GM23248 (cell line): ENCODE measurements around the gene UPK1B. TPM values are rescaled to one million over a fixed set of nuclear protein-coding genes. Genes with fewer than 3 reads are reported as not detected.
"Not testable (repeated sequence)": the region's sequence is repeated elsewhere in the genome, so short reads cannot be mapped to it uniquely, and the experiment has no call there.

ENCODE experiments used
- DNase-seq: peaks from one replicate; pipeline ENCODE4 v3.0.0-alpha.2; 2015
- H2AFZ ChIP-seq: fragments of 200-600 bp; sonication (generic); 2 replicates; pipeline ENCODE4 v1.6.1; 2016; ENCODE audit warnings: antibody characterized with exemption
- H3F3A ChIP-seq: fragments of 200-600 bp; sonication (generic); 2 replicates; pipeline ENCODE4 v1.6.1; 2016; ENCODE audit warnings: mild to moderate bottlenecking, antibody characterized with exemption, mixed run types; ENCODE audit not compliant: insufficient read depth
- H3K27ac ChIP-seq: fragments of 200-600 bp; sonication (generic); 2 replicates; pipeline ENCODE4 v1.5.1; 2016; ENCODE audit warnings: mild to moderate bottlenecking
- H3K27me3 ChIP-seq: fragments of 200-600 bp; sonication (generic); replicated peaks from 2 replicates; pipeline ENCODE4 v1.6.1; 2016; ENCODE audit warnings: mild to moderate bottlenecking; ENCODE audit not compliant: insufficient read depth
- H3K36me3 ChIP-seq: fragments of 200-600 bp; sonication (generic); 2 replicates; pipeline ENCODE4 v1.6.1; 2016; ENCODE audit warnings: low read depth, mild to moderate bottlenecking
- H3K4me1 ChIP-seq: fragments of 200-600 bp; sonication (generic); 2 replicates; pipeline ENCODE4 v1.6.1; 2016; ENCODE audit warnings: mild to moderate bottlenecking; ENCODE audit not compliant: insufficient read depth
- H3K4me2 ChIP-seq: fragments of 200-600 bp; sonication (generic); one replicate; pipeline ENCODE4 v1.6.1; 2016; ENCODE audit warnings: mild to moderate bottlenecking; ENCODE audit not compliant: unreplicated experiment
- H3K4me3 ChIP-seq: fragments of 200-600 bp; sonication (generic); 2 replicates; pipeline ENCODE4 v1.5.1; 2016; ENCODE audit warnings: mild to moderate bottlenecking
- H3K79me2 ChIP-seq: fragments of 200-600 bp; sonication (generic); 2 replicates; pipeline ENCODE4 v1.6.1; 2016; ENCODE audit warnings: mild to moderate bottlenecking; ENCODE audit not compliant: insufficient read depth
- H3K9ac ChIP-seq: fragments of 200-600 bp; sonication (generic); 2 replicates; pipeline ENCODE4 v1.6.1; 2016; ENCODE audit warnings: mild to moderate bottlenecking
- H3K9me2 ChIP-seq: fragments of 200-600 bp; sonication (generic); 2 replicates; pipeline ENCODE4 v1.6.1; 2016; ENCODE audit warnings: mixed run types, mild to moderate bottlenecking, moderate library complexity; ENCODE audit not compliant: insufficient read depth
- H3K9me3 ChIP-seq: fragments of 200-600 bp; sonication (generic); one replicate; pipeline ENCODE4 v1.6.1; 2017; ENCODE audit warnings: low read depth
- H4K20me1 ChIP-seq: fragments of 200-600 bp; sonication (generic); 2 replicates; pipeline ENCODE4 v1.6.0; 2016; ENCODE audit not compliant: insufficient read depth
- EZH2 ChIP-seq: fragments of 200-600 bp; sonication (generic); IDR thresholded peaks from 2 replicates; pipeline ENCODE4 v1.6.1; 2018; ENCODE audit warnings: antibody characterized with exemption, mild to moderate bottlenecking; ENCODE audit not compliant: insufficient read depth, poor library complexity, severe bottlenecking
- EZH2phosphoT487 ChIP-seq: fragments of 200-600 bp; sonication (generic); IDR thresholded peaks from 2 replicates; pipeline ENCODE4 v1.6.1; 2018; ENCODE audit warnings: antibody characterized with exemption, moderate library complexity, mild to moderate bottlenecking, low read depth; ENCODE audit not compliant: insufficient read depth
- WGBS, 2 experiments: methylation state at CpG; one replicate each; pipeline ENCODE4 v1.1.6; 2015 to 2017; ENCODE audit warnings: low lambda C conversion rate in 2 of 2, low coverage in 1 of 2; ENCODE audit errors: missing lambda C conversion rate in 2 of 2; 5-methylcytosine and 5-hydroxymethylcytosine counted together
- in situ Hi-C: fragments of 300-500 bp; cut with MboI; formaldehyde crosslinking; loops from 2 replicates; pipeline ENCODE4 v1.15.0; 2020
- polyA plus RNA-seq: library from polyadenylated mRNA; unstranded; fragments of >200 nt; fragmentation: Nextera tagmentation; extraction: Ambion mirVana; gene quantifications from 2 replicates; pipeline ENCODE4 v1.2.1, GENCODE V29; 2016
- total RNA-seq: library from RNA; depleted of rRNA; stranded (reverse); fragments of >200 nt; shearing (Covaris generic); gene quantifications from 2 replicates; pipeline ENCODE4 v1.2.3, GENCODE V29; 2014; rRNA removed

The UPK1B gene
- total RNA-seq (0.13 TPM in 1 of 2 replicates, not detected in the other), polyA plus RNA-seq (not detected in 2 replicates)

- DNase-seq = no peak
- no peak within 1 kb of the TSS for H3K4me2 ChIP-seq
These were observed at the start of gene UPK1B for GRCh38 chr3:119173325-119173724. TSS of gene UPK1B (plus strand) at chr3:119173598. CDS start at chr3:119186742, 13,144 bp downstream.

GRCh38 chr3:119125342-119125741 lies 48.1 kb upstream of the UPK1B start:
- Histone ChIP-seq H3K9ac (no peak overlapping the region), H3K27me3 (no peaks in the 10 kb centered on the region), H3K9me3 (no peaks in the 10 kb centered on the region), H3K79me2 (no peaks in the 10 kb centered on the region), H3K36me3 (no peaks in the 10 kb centered on the region), H3K4me3 (no peak overlapping the region), H3K27ac (no peak overlapping the region), H3F3A (no peaks in the 10 kb centered on the region), H4K20me1 (no peaks in the 10 kb centered on the region), H3K9me2 (no peaks in the 10 kb centered on the region), H3K4me1 (no peaks in the 10 kb centered on the region), H3K4me2 (no peak overlapping the region), H2AFZ (no peak overlapping the region)
- WGBS, 2 experiments = 53 to 63% methylated on average over 10 of the region's 10 CpGs
- no peak for DNase-seq
- no peak for TF ChIP-seq EZH2
- TF ChIP-seq EZH2phosphoT487 = no peak
- in situ Hi-C loops = no loop called here

More at GRCh38 chr3:119173325-119173724, at the start of gene UPK1B:
- Histone ChIP-seq H3K36me3 (no peaks in the 10 kb centered on the region), H3K9ac (no peak within 1 kb of the TSS), H3K4me3 (no peak within 1 kb of the TSS), H3F3A (peaks cover 8% of the 10 kb centered on the region; the same call in 1 of the 2 replicates), H3K9me2 (no peaks in the 10 kb centered on the region), H3K27ac (no peak within 1 kb of the TSS), H3K27me3 (no peaks in the 10 kb centered on the region), H3K4me1 (peaks cover 8% of the 10 kb centered on the region), H4K20me1 (no peaks in the 10 kb centered on the region), H2AFZ (0 out of 2 replicates have a peak within 1 kb of the TSS, but pooled peaks have one; percentile 14), H3K9me3 (no peaks in the 10 kb centered on the region), H3K79me2 (no peaks in the 10 kb centered on the region)
- 51 to 53% methylated on average over 13 of the region's 13 CpGs for WGBS, 2 experiments
- in situ Hi-C loops = no loop called here
- TF ChIP-seq EZH2phosphoT487 (no peak), EZH2 (no peak)

- H3K4me3 ChIP-seq = no peak overlapping the region
- no peak for DNase-seq
- no peak overlapping the region for H2AFZ ChIP-seq
- no peaks in the 10 kb centered on the region for H3K9me3 ChIP-seq
- H3K79me2 ChIP-seq = no peaks in the 10 kb centered on the region
- H3K27ac ChIP-seq = no peak overlapping the region
- no peaks in the 10 kb centered on the region for H4K20me1 ChIP-seq
- TF ChIP-seq EZH2phosphoT487 (no peak), EZH2 (no peak)
- WGBS, 2 experiments = 35 to 52% methylated on average over 14 to 17 of the region's 17 CpGs
- no peaks in the 10 kb centered on the region for H3K27me3 ChIP-seq
- H3K9me2 ChIP-seq = no peaks in the 10 kb centered on the region
- H3F3A ChIP-seq = no peaks in the 10 kb centered on the region
- no peaks in the 10 kb centered on the region for H3K4me1 ChIP-seq
- in situ Hi-C loops = no loop called here
- no peaks in the 10 kb centered on the region for H3K36me3 ChIP-seq
- no peak overlapping the region for H3K4me2 ChIP-seq
- H3K9ac ChIP-seq = no peak overlapping the region
These were observed 47.5 kb upstream of the UPK1B start for GRCh38 chr3:119125742-119126504.

DNA sequence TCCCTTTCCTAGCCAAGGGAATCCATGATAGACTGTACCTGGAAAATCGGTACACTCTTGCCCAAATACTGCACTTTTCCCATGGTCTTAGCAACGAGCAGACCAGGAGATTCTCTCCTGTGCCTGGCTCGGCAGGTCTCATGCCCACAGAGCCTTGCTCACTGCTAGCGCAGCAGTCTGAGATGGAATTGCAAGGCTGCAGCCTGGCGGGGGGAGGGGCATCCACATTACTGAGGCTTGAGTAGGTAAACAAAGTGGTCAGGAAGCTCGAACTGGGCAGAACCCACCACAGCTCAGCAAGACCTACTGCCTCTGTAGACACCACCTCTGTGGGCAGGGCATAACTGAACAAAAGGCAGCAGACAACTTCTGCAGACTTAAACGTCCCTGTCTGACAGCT lies 43.1 kb upstream of the UPK1B start:
- H3K36me3 ChIP-seq, H4K20me1 ChIP-seq, H3K4me2 ChIP-seq, H3K9ac ChIP-seq, in situ Hi-C loops, H3K9me2 ChIP-seq, H3K4me3 ChIP-seq, H3F3A ChIP-seq, H3K27me3 ChIP-seq, H3K27ac ChIP-seq, H2AFZ ChIP-seq, DNase-seq, H3K79me2 ChIP-seq, H3K9me3 ChIP-seq, H3K4me1 ChIP-seq: not testable (repeated sequence)
- WGBS, 2 experiments = 35 to 41% methylated on average over 6 to 7 of the region's 7 CpGs

DNA sequence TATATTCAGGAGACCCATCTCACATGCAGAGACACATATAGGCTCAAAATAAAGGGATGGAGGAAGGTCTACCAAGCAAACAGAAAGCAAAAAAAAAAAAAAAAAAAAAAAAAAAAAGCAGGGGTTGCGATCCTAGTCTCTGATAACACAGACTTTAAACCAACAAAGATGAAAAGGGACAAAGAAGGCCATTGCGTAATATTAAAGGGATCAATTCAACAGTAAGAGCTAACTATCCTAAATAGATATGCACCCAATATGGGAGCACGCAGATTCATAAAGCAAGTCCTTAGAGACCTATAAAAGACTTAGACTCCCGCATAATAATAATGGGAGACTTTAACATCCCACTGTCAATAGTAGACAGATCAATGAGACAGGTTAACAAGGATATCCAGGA lies 41.1 kb upstream of the UPK1B start:
- H3K9me3 ChIP-seq, H3K9me2 ChIP-seq, H3K79me2 ChIP-seq, H3F3A ChIP-seq, DNase-seq, H3K9ac ChIP-seq, H2AFZ ChIP-seq, H3K4me3 ChIP-seq, H4K20me1 ChIP-seq, H3K4me2 ChIP-seq, H3K27ac ChIP-seq, H3K36me3 ChIP-seq, H3K27me3 ChIP-seq, in situ Hi-C loops, H3K4me1 ChIP-seq: not testable (repeated sequence)
- 73 to 83% methylated on average over 4 of the region's 4 CpGs for WGBS, 2 experiments

- H3K27ac ChIP-seq, H3K4me1 ChIP-seq, H3K9ac ChIP-seq, H2AFZ ChIP-seq, H3K79me2 ChIP-seq, H3K9me3 ChIP-seq, H4K20me1 ChIP-seq, H3K27me3 ChIP-seq, H3K9me2 ChIP-seq, H3F3A ChIP-seq, H3K4me2 ChIP-seq, in situ Hi-C loops, H3K4me3 ChIP-seq, DNase-seq, H3K36me3 ChIP-seq: not testable (repeated sequence)
- WGBS, 2 experiments = 29 to 33% methylated on average over 4 of the region's 4 CpGs
These were observed 34.0 kb upstream of the UPK1B start for GRCh38 chr3:119139360-119139759.
